KG1 (cell line): ENCODE results near the gene SCIN.
"Not testable (repeated sequence)": the region's sequence is repeated elsewhere in the genome, so short reads cannot be mapped to it uniquely, and the experiment has no call there.

ENCODE experiments used
- DNase-seq: peaks from one replicate; lab custom pipeline; 2025; lab: John Stamatoyannopoulos, UW

Gene SCIN

GRCh38 chr7:12648704-12649261 is 78.3 kb downstream of the SCIN start:
- no peak for DNase-seq

GRCh38 chr7:12649348-12649747 is 78.8 kb downstream of the SCIN start:
- no peak for DNase-seq

GRCh38 chr7:12650080-12650479 is 79.6 kb downstream of the SCIN start:
- no peak for DNase-seq

GRCh38 chr7:12653110-12653509 is 82.6 kb downstream of the SCIN start:
- no peak for DNase-seq

- no peak for DNase-seq
Observed at GRCh38 chr7:12653518-12653917, 83.0 kb downstream of the SCIN start.

- DNase-seq, result no peak
Observed at GRCh38 chr7:12655161-12655560, 84.6 kb downstream of the SCIN start.

GRCh38 chr7:12660423-12660822 is 89.9 kb downstream of the SCIN start:
- DNase-seq, result not testable (repeated sequence)

- not testable (repeated sequence) for DNase-seq
Observed at GRCh38 chr7:12660986-12661385, 90.5 kb downstream of the SCIN start.

GRCh38 chr7:12661581-12661980 is 91.1 kb downstream of the SCIN start:
- DNase-seq, result no peak

- no peak for DNase-seq
Observed at GRCh38 chr7:12670000-12670729, 99.6 kb downstream of the SCIN start.

- no peak for DNase-seq
Observed at GRCh38 chr7:12670743-12671520, 100.4 kb downstream of the SCIN start.

GRCh38 chr7:12673436-12673835 is 102.9 kb downstream of the SCIN start:
- DNase-seq, result not testable (repeated sequence)

GRCh38 chr7:12674053-12674452 is 103.5 kb downstream of the SCIN start:
- DNase-seq, result no peak

GRCh38 chr7:12674861-12675260 is 104.3 kb downstream of the SCIN start:
- DNase-seq, result no peak

GRCh38 chr7:12683678-12684585 is 113.4 kb downstream of the SCIN start:
- no peak for DNase-seq

GRCh38 chr7:12684733-12685132 is 114.2 kb downstream of the SCIN start:
- DNase-seq, result no peak

GRCh38 chr7:12685550-12685949 is 115.0 kb downstream of the SCIN start:
- no peak for DNase-seq

GRCh38 chr7:12686234-12686890 is 115.8 kb downstream of the SCIN start:
- peak; percentile 48 for DNase-seq

- peak; percentile 91 for DNase-seq
Observed at GRCh38 chr7:12686891-12687717, 116.6 kb downstream of the SCIN start, which contains the start of gene ARL4A. ARL4A (plus strand) TSS chr7:12687633; CDS start chr7:12688255, 622 bp downstream.

- no peak for DNase-seq
Observed at GRCh38 chr7:12687718-12688171, 117.2 kb downstream of the SCIN start.
